GM18519 (cell line): ENCODE results near the gene CA10.

ENCODE experiments used
- ATAC-seq: cut with Tn5 transposase; IDR thresholded peaks from one replicate; pipeline ENCODE4 v1.9.1; 2021; ENCODE audit warnings: mild to moderate bottlenecking, moderate library complexity; ENCODE audit not compliant: unreplicated experiment, low FRiP score

The CA10 gene

DNA sequence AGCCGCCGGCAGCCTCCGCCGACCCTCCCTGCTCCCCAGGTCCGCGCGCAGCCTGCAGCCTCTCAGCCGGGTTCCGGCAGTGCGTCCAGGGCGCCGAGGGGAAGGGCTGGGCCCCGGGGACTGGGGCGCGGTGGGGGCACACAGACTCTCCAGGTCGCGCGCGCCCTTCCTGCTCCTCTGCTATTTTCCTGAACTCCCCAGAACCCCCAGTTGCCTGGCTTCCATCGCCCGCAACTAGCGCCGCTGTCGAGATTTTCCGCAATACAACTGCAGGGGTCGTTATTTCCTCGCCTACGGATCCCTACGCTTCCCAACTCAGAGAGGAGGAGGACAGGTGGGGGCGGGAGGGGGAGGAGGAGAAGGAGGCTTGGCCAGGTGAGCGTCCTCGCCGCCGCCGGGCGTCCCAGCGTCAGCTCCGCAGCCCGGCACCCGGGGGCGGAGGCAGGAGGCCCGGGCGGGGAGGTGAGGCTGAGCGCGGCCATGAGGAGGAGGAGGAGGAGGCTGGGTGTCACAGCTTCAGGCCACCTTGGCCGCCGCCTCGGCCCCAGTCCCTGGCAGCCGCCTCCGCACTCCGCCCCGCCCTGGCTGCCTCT is at the start of gene CA10:
Gene CA10, minus strand, starts transcription at position 265 of the 593 bp plus-strand sequence.
- ATAC-seq: no peak

DNA sequence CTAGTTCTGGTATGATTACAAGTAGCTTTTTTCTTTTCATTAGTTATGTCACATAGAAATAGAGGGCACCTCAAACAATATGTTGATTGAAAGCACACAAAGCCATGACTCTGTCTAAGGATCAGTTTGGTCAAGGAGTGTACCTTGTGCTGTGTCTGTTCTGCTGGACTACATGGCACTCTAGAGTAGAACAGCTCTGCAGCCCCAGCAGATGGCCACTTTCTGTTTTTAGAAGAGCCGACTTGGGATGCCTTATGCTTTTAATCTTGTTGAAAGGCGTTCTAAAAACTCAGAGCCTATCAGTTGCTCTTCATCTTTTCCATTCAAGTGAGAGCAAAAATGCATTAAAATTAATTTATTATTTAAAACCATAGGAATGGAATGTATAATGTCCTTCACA is 49.3 kb upstream of the CA10 start:
- ATAC-seq: no peak

DNA sequence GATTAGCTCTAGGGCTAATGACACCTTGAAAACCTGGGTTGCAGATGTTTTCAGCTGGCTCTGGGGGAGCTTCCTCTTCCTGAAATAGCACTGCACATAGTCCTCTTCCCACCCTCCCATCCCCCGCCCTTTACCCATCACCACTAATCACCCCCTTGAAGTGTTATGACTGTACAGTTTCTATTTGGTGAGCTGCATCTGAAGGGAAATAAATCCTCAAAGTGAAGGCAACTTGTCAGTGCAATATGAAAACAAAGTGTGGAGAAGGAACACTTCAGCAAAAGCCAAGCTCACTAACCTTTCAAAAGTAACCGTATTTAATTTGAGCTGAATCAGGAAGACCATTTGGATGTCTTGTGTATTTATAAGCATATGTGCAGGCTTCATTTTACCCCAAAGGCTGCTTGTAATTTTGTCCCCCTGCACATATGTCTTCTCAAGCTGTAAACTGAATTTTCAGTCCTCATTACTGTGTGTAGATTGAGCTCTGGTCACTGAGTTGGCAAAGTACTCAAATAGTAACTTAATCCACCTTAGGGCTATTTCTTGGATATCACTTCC is 44.1 kb upstream of the CA10 start:
- ATAC-seq: no peak

DNA sequence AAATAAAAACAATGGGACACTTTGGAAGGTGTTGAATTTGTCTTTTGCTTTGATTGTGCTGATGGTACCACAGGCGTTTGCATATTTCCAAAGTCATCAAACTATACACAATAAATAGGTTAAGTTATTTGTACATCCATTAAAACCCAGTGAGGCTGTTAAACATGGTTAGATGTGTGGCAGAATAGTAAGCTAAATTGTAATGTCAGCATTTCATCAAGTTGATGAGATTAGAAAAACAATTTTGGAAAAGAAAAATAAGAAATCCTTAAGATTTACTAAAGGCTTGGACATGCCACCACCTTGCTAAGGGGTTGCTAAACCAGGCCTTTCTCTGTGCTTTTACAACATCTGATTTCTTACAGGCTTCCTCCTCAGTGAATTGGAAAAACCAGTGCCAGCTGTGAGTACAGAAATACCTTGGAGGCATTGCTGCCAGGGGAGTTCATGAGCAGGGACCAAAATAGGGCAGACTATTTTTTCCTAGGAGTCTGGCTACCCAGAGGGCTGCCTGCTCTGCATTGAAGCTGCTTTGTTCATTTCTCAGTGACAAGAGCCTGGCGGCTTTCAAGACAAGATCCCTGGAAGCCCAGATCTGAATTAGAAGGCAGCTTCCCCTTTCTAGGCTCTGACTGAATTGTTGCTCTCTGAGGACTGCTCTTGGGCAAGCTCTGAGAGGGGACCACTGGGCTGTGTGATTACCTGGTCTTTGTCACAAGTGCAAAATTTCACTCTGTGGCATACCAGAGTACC is 43.4 kb upstream of the CA10 start:
- no peak for ATAC-seq

DNA sequence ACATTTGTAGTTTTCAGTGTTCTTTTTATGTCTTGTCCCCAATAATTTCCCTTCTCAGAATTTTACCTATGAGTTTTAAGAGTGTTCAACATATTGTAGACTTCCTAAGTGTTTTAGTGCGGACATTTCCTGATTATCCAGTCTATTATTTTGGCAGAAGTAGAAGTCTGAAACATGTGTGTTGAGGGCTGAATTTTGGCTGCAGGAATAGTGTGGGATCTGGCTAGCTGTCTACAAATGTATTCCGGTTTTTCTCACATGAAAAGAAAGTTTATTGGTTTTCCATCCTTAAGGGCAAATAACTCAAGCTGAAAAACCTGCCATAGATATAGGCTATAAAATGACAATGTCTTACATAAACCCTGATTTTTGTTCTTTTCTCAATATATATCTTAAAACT is 33.0 kb upstream of the CA10 start:
- ATAC-seq: no peak

DNA sequence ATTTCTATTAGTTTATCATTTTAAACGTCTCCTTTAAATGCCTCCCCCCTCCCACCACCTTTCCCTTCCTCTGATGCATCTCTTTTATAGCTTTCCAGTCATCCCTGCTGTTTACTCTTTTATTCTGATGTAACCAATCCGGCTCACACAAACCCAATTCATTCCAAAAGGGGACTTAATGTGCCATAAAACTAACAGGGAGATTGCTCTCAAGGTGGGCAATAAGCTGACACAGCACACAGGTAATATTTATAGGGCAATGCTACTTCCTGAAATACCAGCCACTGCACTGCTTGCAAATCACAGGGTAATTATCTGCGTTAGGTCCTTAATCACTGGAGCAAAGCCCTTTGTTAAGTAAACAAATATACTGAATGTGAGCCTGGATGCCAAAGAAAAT is 23.3 kb upstream of the CA10 start:
- no peak for ATAC-seq

DNA sequence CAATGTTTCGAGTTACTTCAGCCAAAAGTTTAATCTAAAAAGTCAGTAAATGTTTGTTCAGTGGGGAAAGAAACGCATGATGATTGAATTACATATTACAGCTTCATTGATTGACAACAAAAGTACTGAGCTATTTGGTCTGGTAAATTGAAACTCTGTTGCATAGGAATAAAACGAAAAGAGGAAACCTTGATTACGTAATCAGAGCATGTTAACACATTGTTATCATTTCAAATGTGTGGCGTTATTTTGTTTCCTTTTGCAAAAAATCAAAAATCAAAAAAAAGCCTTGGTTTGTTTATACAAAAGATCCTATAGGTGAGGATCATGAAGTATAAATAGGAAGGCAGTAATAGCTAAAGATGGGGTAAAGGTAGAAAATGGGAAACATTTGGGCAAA is 19.5 kb upstream of the CA10 start:
- ATAC-seq: no peak

DNA sequence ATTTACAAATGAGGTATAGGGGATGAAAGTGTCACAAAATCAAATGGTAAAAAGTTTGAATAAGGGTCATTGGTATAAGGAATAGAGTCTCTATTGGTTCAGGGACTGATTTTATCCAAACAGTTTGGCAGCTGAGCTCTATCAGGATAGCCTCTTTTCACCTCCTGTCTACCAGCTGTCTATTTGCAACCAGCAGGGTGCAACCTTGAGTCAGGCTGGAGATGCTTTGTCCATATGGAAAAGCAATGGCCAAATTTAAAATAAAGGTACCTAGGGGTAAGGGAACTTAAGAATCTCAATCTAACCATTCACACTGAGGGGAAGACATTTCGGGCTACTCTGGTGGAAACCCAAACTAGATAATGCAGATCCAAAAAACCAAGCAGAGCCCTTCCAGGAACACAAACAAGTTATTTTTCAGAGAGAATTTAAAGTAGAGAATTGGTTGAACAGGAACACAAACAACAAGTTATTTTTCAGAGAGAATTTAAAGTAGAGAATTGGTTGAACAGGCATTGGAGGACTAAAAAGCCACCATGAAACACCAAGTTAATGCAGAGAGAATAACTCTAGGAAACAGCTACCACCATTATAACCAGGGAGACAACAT is 12.6 kb upstream of the CA10 start:
- no peak for ATAC-seq

DNA sequence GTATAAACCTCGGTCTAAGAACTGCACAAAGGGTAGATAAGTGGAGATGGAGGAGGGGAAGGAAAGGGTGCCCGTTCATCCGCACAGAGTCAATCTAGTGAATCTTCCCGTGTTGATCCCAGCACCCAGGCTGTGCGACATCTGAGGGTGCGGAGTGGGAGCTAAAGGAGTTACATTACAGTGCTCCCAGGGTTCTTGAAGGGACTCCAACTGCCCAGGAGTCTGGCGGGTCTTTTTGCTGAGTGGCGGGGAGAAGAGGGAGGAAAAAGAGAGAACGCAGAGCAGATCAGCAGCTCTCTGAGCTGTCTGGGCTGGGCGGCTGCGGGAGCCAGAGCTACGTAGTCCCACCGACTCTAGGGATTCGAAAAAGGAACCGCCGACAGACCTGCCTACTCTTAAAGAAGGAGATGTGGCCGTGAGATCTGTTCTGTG is 1.6 kb upstream of the CA10 start:
- no peak for ATAC-seq

DNA sequence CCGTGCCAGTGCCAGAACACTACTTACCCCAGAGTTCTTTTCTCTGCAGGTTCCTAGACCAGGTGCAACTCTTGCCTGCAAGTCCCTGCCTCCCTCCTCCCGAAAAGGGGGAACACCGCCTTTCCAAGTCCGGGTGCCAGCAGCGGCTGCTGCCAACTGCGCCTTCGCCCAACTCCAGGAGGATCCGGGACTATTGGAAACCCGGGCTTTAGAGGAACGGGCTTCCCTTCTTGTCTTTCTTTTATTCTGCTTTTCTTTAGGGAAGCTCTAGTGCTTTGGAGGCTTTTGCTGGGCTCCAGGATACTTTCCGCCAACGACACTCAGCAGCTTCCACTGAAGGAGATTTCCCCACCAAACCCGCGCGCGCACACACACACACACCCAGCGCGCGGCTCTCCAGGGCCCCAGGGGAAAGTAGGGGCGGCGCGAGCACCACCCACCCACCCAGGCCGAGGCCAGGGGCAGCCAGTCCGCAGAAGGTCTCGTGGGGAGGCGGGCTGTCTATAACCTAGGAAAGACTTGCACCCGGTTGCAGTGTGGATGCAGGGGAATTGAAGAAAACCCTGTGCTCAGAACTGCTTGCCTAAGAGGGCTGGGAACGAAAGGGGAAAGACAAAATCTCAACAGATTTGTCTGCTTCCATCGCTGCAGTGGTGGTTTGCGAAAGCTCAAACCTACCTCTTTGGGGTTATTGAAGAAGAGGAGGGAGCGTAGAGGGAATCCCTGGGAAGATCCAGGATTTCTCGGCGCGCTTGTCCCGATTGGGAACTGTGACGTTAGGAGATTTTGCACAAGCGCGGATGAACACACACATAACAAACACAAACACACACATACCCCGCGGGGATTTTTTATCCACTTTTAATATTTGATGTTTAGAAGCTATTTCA is 977 bp upstream of the CA10 start:
- no peak for ATAC-seq

DNA sequence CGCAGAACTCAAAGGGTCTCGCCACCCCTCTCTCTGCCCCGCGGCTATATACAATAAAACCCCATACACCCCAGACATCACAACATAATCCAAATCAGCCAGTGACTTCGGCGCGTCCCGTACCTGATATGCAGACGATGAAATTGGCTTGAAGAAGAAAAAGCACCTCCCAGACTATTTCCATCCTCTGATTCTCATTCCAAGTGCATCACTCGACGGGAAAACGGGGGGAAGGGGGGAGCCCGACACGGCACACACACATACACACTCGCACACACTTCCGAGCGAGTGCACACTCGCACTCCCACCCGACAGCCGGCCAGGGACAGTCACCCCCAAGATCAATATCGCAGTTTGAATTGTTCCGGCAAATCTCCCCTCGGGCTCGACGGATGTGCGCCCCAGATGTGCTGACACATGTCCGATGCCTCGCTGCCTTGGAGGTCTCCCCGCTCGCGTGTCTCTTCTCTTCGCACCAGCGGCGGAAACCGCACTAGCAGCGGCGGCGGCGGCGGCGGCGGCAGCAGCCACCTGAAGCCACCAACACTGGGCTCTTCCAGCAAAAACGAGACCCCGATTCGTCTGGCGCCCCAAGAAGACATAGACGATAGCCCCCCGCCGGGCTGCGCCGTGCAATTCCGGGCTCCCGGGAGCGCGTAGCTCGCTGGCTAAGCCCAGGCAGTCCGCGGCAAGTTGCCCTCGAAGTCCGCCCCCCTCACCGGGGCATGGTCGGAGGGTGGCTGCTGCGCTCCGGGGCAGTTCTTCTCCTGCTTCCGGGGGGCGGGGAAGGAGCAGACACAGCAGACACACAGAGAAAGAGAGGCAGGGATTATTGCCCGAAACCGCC is 688 bp downstream of the CA10 start:
- ATAC-seq: no peak

DNA sequence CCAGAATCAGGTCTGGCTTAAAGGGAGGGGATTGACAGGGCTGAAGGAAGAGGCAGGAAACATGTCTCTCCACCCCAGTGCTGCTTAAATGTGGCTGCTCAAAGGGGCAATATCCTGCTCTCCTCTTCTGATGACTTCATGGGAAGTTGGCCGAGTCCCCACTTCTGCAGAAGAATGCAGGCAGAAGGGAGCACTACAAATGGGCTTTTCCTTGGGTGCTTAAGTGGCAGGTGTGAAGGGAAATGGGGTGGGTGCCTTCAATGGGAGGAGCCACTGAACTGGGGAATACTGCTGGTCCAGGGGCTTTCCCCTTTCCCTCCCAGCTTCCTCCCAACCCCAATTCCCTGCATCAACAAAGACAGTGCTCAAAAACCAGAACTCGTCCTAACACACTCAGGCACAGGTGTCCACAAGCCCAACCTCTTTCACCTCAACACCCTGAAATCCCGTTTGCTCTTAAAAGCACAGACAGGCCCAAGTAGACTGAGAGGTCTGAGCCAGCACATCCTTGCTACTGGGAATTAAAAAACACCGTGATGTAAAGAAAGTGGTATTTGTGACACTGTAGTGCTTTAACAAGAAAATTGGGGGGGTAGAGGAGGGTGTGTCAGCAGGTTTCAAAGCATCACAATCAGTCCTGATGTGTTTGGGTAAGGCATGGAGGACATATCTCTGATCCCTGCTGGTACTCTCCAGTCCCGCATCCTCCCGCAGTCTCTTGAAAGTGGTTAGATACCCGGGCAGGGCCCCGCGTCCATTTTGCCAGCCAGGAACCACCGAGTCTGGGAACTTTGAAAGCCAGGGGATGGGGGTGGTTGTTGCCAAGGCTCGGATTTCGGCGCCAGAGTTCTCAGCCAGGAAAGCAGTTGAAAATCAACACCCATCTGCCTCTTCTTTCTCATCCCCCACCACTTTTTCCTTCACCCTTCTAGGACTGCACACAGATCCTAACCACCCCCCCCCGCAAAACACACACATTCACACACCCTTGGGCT is 1.6 kb downstream of the CA10 start:
- ATAC-seq: no peak

DNA sequence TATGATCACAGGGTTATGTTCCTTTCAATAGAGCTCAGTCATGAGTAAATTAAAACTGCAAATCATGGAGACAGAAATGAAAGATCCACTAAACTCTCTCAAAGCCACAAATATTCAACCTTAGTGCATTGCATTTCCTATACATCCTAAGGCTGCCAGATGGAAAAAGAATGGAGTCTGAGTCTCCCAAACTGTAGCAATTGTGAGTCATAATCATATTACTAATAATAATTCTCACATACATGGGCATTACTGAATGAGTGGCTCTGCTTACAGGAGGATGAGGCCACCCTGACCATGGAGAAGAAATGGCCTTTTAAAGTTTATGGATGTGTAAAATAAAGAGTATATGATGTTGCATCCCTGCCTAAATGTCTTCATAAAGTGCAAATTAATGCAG is 3.2 kb downstream of the CA10 start:
- no peak for ATAC-seq

DNA sequence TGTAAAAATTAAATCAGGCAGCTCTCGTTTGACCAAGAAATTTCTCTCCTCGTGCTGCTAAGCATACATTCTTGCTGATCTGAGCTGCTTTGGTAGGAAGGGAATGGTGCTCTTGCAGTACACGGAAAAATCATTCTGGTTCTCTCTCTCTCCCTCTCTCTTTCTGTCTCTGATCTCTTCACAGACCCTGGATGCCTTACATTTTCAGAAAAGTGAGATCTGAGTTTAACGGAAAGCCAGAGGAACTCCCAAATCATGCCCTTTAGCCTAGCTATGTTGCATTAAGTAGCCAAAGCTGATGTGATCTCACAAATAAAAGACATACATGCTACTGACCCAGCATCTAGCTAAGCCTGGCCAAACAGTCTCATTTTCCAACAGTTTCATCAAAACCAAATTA is 4.0 kb downstream of the CA10 start:
- no peak for ATAC-seq

DNA sequence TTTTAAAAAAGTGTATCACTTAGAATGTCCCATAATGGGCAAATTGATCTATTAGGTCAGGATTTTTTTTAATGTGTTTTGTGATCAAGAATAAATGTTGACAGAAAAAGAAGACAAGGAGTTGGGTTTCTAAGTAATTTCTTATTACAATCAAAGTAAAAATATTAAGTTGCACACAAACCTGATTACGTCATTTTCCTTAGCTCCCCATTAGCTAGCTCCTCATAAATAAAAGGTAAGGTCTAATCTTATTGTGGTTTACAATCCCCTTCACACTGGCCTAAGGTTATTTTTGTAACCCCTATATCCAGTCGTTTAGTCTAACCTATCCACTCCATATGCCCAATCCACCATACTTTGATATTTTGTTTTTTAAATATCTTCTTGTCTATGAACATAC is 7.6 kb downstream of the CA10 start:
- no peak for ATAC-seq

DNA sequence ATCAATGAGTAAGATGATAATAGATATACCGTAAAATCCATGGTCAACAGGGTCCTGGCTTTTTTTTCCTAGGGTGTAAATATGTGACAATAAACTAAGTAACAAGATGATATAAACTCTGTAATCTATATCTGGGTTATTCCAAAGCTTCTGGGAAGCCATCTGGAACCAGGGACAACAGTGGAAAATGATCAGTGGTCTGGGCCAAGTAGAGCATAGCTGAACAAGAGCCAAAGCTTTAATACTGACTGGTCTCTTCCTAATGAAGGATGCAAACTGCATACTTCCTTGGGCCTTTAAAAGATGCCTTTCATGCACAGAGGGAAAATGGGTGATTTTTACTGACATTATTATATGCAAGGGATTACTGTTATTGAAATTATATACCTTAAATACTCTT is 8.9 kb downstream of the CA10 start:
- no peak for ATAC-seq

DNA sequence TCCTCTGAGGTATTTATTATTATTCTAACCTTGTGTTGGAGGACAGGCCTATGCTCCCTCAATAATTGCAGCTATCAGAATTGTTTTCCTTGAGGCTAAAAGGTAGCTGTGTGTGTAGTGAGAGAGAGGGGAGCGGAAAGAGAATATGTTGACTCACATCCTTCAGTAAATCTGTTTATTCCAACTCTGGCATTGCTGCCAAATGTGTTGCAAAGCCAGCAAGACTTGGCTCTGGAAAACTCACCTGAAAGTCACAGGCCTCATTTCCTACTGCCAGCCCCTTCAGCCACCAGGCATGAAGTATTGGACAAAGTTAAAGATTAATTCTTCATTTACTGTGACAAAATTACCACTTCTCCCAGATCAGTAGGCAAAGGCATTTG is 9.6 kb downstream of the CA10 start:
- no peak for ATAC-seq

DNA sequence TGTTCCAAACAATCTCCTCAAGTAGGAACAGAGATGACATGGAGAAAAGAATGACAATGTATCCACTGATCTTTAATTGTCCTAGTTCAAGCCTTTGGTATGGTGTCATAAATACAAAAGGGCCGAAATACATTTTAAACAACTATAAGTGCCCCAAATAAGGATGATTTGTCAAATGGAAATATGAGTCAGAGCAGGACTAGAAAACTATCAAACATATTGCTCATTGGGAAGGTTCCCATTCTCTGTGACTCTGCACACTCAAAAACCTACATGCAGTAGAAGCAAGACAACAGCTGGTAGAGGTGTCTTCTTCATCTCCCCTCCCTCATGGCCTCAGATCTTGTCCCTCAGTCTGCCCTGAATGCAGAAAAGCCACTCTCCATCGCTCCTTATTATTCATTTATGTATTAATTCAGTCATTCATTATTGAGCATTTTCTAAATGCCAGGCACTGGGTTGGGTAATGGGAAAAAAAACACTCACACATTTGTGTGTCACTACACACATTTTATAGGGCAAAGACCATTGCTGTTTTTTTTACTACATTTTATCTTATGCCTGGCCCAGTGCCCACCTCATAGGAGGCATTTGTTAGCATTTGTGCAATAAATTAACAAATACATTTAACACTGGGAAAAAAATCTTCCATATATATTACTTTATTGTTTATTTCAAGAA is 10.1 kb downstream of the CA10 start:
- ATAC-seq: no peak
